NCI-H345 treated with DMSO at 0.1 percent for 48 hours (cell line): ENCODE results near the gene CCL5.
A peak's percentile ranks its signal among the peaks of the same experiment; 100 is the strongest.

Source experiments
- DNase-seq: peaks from one replicate; lab custom pipeline; 2025; ENCODE audit not compliant: unreplicated experiment; lab: John Stamatoyannopoulos, UW

The CCL5 gene

DNA sequence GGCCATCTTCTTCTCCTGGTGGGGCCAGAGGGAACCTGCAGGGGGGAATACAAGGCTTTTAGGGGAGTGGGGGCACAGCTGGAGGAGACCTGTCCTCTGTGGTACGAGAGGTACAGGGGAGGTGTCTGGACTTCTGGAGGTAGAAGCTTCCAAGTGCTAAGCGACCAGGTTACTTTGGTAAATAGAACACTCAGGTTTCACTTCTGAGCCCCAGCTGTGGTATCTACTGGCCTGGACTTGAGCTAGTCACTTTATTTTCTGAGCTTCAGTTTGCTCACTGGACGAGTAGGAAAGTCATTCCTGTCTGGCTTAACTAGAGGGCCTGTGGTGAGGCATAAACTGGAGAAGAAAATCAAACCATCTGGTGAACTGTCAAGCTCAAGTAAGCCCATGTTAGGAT lies 11.4 kb downstream of the CCL5 start, which contains the start of gene HEATR9:
HEATR9 (minus strand) TSS at position 155 of the 400 bp plus-strand sequence; CDS start at position 6, 149 bp downstream.
- DNase-seq, result no peak

DNA sequence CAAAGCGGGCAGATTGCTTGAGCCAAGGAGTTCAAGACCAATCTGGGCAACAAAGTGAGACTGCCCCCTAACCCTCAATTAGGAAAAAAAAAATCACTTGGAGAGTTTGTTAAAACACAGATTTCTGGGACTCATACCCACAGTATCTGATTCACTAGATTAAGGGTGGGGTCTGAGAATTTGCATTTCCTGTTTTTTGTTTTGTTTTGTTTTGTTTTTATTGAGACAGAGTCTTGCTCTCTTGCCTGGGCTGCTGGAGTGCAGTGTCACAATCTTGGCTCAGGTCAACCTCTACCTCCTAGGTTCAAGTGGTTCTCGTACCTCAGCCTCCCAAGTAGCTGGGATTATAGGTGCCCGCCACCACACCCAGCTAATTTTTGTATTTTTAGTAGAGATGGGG lies 12.6 kb downstream of the CCL5 start:
- DNase-seq, result no peak

- DNase-seq, result no peak
These were observed 13.7 kb downstream of the CCL5 start for GRCh38 chr17:35866341-35866950.

GRCh38 chr17:35865412-35866340 lies 14.5 kb downstream of the CCL5 start:
- DNase-seq, result no peak

- DNase-seq, result no peak
These were observed 15.3 kb downstream of the CCL5 start for GRCh38 chr17:35864853-35865252.

- DNase-seq, result no peak
These were observed 23.6 kb downstream of the CCL5 start for GRCh38 chr17:35856603-35857002.

GRCh38 chr17:35855965-35856364 lies 24.2 kb downstream of the CCL5 start:
- no peak for DNase-seq

DNA sequence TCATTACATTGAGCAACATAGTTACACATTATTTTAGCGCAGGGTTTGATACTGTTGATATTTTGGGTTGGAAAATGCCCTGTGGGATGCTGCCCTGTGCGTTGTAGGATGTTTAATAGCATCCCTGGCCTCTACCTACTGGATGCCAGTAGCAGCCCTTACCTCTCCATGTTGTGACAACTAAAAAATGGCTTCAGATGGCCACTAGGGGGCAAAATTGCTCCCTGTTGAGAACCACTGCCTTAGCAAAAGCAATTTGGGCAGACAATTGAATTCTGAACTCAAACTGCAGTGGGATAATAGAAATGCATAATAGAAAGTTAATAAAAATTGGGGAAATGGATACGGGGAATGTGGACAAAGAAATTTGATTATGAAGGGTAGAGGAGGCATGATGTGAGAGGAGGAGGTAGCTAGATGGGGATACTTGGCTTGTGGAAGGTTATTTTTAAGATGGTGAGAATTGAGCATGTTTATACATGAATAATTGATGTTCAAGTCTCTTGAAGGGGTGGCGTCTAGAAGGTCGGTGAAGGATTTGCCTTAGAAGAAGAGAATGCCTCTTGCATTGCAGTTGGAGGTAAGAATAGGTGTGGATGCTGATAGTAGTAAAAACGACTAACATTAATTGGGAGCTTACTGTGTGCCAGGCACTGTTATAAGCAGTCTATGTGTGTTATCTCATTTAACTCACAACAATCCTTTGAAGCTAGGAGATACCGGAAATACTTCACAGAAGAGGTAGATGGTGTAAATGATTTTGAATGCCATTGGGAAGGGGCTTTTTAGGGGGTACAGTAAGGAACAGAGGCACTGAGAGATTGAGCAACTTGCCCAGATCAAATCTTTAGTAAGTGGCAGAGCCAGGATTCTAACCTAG lies 30.5 kb downstream of the CCL5 start:
- DNase-seq, result peak; percentile 40

- no peak for DNase-seq
These were observed 32.4 kb downstream of the CCL5 start for GRCh38 chr17:35847633-35848373.

- DNase-seq, result no peak
These were observed 33.2 kb downstream of the CCL5 start for GRCh38 chr17:35847006-35847405.

- DNase-seq, result no peak
These were observed 33.9 kb downstream of the CCL5 start for GRCh38 chr17:35846055-35846809.

GRCh38 chr17:35844547-35844946 lies 35.6 kb downstream of the CCL5 start:
- DNase-seq, result no peak

DNA sequence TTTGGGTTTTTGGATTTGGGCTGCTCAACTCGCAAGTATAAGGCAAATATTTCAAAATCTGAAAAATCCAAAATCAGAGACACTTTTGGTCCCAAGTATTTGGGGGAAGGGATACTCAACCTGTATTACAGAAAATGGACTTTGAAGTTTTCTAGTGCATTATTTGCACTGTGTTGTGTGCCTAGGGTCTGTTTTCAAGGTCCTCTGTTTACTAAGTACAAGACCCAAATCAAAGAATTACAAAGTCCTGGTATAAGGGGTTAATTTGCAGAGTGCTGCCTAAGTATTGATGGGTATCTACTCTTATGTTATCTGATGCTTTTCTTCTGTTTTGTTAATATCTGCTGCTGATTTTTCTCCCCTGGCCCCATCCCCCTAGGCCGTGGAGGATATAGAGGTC lies 36.5 kb downstream of the CCL5 start:
- no peak for DNase-seq

DNA sequence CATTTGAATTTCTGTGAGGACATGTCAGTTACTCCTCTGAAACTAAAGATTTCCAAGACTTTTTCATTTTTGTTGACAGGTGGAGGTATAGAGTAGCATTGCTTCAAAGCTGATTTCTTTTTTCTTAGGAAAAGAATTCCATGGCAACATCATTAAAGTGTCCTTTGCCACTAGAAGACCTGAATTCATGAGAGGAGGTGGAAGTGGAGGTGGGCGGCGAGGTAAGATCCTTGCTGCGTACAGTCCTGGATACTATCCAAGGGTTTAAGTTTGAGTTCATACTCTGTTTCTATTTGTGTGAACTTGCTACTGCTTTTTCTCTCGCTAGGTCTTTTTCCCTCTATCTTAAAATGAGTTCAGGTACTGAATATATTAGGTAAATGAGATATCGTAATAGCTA lies 37.9 kb downstream of the CCL5 start:
- DNase-seq, result no peak

- no peak for DNase-seq
These were observed 38.7 kb downstream of the CCL5 start for GRCh38 chr17:35841505-35841904.

- no peak for DNase-seq
These were observed 39.1 kb downstream of the CCL5 start for GRCh38 chr17:35841101-35841500.

DNA sequence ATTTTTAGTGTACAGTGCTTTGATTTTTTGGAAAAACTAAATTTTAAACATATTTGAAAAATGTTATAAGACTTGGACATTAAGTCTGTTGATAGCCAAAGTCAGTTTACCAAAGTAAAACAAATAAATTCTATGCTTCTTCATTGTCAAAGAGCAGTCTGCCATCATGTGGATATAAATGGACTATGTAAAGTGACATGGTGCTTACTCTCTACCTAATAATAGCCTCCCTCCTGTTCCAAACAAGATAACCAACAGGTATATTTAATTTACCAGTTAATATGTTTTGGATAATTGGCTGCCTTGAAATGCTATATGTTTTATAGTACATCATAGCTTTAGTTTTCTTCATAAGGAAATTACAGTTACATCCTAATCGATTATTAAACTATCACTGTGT lies 55.0 kb downstream of the CCL5 start:
- DNase-seq, result no peak
